Tibial artery (tissue), 4 donors: Measurements from ENCODE around the gene KIF22.

ENCODE experiments used
- DNase-seq, 2 donors: peaks; one replicate each; pipeline ENCODE4 v3.0.0-alpha.2; 2019
- H3K27ac ChIP-seq, 2 donors: fragments of 200-600 bp; sonication (generic) in 1 of 2; 1 replicate in 1 of 2; 2 replicates in 1 of 2; pipeline ENCODE4 v1.5.1; 2018 to 2019; ENCODE audit warnings: mild to moderate bottlenecking in 1 of 2
- H3K27me3 ChIP-seq, 2 donors: fragments of 200-600 bp; sonication (generic) in 1 of 2; one replicate each; pipeline versions ENCODE4 v1.5.1 to v1.6.0; 2016 to 2019
- H3K36me3 ChIP-seq, 3 donors: fragments of 200-600 bp; sonication (generic) in 2 of 3; one replicate each; pipeline ENCODE4 v1.5.1; 2016 to 2019; ENCODE audit warnings: mild to moderate bottlenecking in 2 of 3
- H3K4me1 ChIP-seq, 4 donors: fragments of 200-600 bp; sonication (generic) in 2 of 4; 1 replicate in 3 of 4; 2 replicates in 1 of 4; pipeline ENCODE4 v1.5.1; 2016 to 2019
- H3K4me3 ChIP-seq, 2 donors: fragments of 200-600 bp; sonication (generic) in 1 of 2; 1 replicate in 1 of 2; 2 replicates in 1 of 2; pipeline ENCODE4 v1.5.1; 2018 to 2019; ENCODE audit warnings: mild to moderate bottlenecking in 2 of 2
- H3K9me3 ChIP-seq, 3 donors: fragments of 200-600 bp; sonication (generic) in 1 of 3; one replicate each; pipeline ENCODE4 v1.5.1; 2016 to 2019
- intact Hi-C: fragments of 100-400 bp; cut with DNase I; formaldehyde crosslinking; loops from one replicate; pipeline ENCODE4 v1.15.0; 2023; ENCODE audit warnings: low total_unique reads
- TF ChIP-seq, protein P1 (sequence below), 2 experiments: fragments of 200-600 bp in 1 of 2; fragments of 450-650 bp in 1 of 2; IDR thresholded peaks; one replicate each; pipeline ENCODE4 v1.5.1; 2017 to 2019; ENCODE audit warnings: antibody characterized with exemption in 2 of 2, mild to moderate bottlenecking in 1 of 2, moderate library complexity in 1 of 2

KIF22 gene

DNA sequence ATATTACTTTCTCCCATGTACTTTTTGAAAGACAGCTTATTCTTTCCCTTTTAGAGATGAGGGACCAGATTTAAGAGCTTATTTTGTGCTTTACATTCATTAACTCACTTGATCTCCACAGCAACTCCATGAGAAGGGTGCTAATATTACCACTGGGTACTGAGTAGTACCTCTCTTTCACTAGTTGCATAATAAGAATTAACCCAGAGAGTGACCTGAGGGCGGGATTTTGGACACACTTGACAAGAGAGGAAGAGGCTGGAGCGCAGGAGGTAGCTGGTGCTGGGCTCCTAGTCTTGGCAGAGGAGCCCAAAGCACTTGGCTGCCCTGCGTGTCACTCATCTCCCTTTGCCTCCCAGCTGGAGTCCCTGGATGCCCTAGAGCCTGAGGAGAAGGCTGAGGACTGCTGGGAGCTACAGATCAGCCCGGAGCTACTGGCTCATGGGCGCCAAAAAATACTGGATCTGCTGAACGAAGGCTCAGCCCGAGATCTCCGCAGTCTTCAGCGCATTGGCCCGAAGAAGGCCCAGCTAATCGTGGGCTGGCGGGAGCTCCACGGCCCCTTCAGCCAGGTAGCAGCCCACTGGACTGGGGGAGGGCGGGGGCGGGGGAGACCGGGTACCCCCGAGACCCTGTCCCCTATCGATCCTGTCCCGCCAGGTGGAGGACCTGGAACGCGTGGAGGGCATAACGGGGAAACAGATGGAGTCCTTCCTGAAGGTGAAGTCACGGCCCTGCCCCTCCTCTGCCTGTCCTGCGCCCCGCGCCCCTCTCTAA, 14.1 kb downstream of the KIF22 start:
- TF ChIP-seq, protein P1, sequence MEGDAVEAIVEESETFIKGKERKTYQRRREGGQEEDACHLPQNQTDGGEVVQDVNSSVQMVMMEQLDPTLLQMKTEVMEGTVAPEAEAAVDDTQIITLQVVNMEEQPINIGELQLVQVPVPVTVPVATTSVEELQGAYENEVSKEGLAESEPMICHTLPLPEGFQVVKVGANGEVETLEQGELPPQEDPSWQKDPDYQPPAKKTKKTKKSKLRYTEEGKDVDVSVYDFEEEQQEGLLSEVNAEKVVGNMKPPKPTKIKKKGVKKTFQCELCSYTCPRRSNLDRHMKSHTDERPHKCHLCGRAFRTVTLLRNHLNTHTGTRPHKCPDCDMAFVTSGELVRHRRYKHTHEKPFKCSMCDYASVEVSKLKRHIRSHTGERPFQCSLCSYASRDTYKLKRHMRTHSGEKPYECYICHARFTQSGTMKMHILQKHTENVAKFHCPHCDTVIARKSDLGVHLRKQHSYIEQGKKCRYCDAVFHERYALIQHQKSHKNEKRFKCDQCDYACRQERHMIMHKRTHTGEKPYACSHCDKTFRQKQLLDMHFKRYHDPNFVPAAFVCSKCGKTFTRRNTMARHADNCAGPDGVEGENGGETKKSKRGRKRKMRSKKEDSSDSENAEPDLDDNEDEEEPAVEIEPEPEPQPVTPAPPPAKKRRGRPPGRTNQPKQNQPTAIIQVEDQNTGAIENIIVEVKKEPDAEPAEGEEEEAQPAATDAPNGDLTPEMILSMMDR (IDR thresholded peaks at IDR 0.05): no peak
- Histone ChIP-seq H3K36me3 (peaks cover 17 to 34% (median 20%) of the 10 kb centered on the region in 3 donors), H3K9me3 (no peaks in the 10 kb centered on the region), H3K4me3 (peak overlapping the region; percentile 72 to 88), H3K27me3 (no peaks in the 10 kb centered on the region), H3K27ac (peak overlapping the region; percentile 90 to 97), H3K4me1 (peaks cover 10 to 37% (median 30%) of the 10 kb centered on the region in 4 donors)
- peak; percentile 65 to 84 for DNase-seq
- intact Hi-C loops: no loop called here

DNA sequence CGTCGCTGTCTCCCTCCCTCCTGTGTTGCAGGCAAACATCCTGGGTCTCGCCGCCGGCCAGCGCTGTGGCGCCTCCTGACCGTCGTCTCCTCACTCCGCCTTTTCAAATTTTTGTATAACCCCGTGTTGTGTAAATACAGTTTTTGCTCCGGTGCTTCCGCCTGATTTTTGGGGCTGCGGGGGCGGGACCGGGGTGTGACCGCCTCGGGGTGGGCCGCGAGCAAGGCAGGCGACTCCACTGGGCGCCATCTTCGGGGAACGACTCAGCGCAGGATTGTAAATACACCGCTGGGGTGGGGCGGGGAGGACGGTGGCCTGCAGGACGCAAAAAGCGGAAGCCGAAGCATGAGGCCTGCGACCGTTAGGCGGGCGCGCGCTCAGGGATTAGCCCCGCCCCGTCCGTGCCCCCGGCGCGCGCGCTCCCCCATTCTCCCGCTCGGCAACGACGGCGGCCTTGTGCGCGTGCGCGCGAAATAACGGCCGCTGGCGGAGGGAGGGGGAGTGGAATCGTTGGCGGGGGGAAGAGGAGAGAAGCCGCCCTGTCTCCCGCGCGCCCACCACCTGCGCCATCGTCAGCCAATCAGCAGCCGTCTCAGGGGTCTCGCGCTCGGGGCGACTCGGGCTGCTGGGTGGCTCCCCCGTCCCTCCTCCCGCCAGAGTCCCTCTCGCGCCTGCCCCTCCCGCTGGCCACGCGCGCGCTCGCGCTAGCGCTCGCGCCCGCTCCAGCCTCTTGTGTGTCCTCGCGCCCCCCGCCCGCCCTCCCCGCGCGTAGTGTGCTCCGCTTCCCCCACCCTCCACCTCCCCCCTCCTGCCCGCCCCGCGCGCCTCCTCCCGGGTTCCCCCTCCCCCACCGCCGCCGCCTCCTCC, 14.9 kb downstream of the KIF22 start:
- peak; percentile 97 to 99 for DNase-seq
- Histone ChIP-seq H3K27me3 (no peaks in the 10 kb centered on the region), H3K4me1 (peaks cover 11 to 45% (median 38%) of the 10 kb centered on the region in 4 donors), H3K4me3 (peak overlapping the region; percentile 72 to 88), H3K9me3 (no peaks in the 10 kb centered on the region), H3K27ac (peak overlapping the region; percentile 90 to 97), H3K36me3 (peaks cover 12 to 34% (median 13%) of the 10 kb centered on the region in 3 donors)
- intact Hi-C loops: no loop called here
- TF ChIP-seq, protein P1 (IDR thresholded peaks at IDR 0.05): peak in 1 of 2 experiments; percentile 18

DNA sequence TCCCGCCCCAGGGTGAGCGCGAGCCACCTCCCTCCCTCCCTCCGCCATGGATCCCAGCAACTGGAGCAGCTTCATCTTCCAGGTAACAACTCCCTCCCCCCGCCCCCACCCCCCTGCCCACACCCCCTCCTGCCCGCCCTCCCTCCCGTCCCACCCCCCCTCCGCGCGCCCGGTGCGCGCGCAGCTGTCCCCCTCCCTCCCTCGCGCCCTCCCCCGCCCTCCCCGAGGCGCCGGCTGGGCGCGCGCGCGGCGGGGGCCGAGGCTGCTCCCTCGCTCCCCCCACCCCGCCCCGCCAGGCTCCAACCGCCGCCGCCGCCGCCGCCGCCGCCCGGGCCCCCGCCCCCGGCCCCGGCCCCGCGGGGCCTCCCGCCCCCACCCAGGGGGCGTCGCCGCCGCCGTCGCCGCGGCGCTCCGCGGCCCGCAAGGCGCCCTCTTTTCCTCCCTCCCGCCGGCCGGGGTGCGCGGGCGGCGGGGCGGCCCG, 15.6 kb downstream of the KIF22 start, which contains the start of gene MAZ:
Gene MAZ (plus strand): TSS at position 431 of the 481 bp plus-strand sequence. CDS start 173 bp downstream, outside the sequence.
- peaks cover 11 to 27% (median 13%) of the 10 kb centered on the region in 3 donors for H3K36me3 ChIP-seq
- no peak for DNase-seq

DNA sequence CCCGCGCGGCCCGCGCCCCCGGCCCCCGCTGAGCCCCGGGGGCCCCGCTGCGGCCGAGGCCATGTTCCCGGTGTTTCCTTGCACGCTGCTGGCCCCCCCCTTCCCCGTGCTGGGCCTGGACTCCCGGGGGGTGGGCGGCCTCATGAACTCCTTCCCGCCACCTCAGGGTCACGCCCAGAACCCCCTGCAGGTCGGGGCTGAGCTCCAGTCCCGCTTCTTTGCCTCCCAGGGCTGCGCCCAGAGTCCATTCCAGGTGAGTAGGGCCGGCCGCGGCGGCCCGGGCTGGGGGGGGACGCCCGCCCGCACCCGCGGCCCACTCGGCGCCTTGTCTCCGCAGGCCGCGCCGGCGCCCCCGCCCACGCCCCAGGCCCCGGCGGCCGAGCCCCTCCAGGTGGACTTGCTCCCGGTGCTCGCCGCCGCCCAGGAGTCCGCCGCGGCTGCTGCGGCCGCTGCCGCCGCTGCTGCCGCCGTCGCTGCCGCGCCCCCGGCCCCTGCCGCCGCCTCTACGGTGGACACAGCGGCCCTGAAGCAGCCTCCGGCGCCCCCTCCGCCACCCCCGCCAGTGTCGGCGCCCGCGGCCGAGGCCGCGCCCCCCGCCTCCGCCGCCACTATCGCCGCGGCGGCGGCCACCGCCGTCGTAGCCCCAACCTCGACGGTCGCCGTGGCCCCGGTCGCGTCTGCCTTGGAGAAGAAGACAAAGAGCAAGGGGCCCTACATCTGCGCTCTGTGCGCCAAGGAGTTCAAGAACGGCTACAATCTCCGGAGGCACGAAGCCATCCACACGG, 16.3 kb downstream of the KIF22 start:
- intact Hi-C loops: no loop called here
- Histone ChIP-seq H3K27me3 (no peaks in the 10 kb centered on the region), H3K27ac (peak overlapping the region; percentile 90 to 97), H3K4me3 (peak overlapping the region; percentile 73 to 88), H3K9me3 (no peaks in the 10 kb centered on the region), H3K4me1 (peaks cover 18 to 54% (median 44%) of the 10 kb centered on the region in 4 donors), H3K36me3 (peaks cover 11 to 21% (median 13%) of the 10 kb centered on the region in 3 donors)
- peak in 1 of 2 donors; percentile 85 for DNase-seq
- TF ChIP-seq, protein P1 (IDR thresholded peaks at IDR 0.05): no peak

More for the DNA sequence above, 15.6 kb downstream of the KIF22 start, which contains the start of gene MAZ:
- no peaks in the 10 kb centered on the region for H3K9me3 ChIP-seq
- peaks cover 17 to 51% (median 44%) of the 10 kb centered on the region in 4 donors for H3K4me1 ChIP-seq
- TF ChIP-seq, protein P1 (IDR thresholded peaks at IDR 0.05): no peak
- H3K4me3 ChIP-seq: peak within 1 kb of the TSS; percentile 73 to 88
- H3K27ac ChIP-seq: peak within 1 kb of the TSS; percentile 90 to 97
- intact Hi-C loops: no loop called here
- H3K27me3 ChIP-seq: no peaks in the 10 kb centered on the region
